Natural killer cell treated with Interleukin-12 subunit alpha and Interleukin-12 subunit beta and Interleukin-15 and Interleukin-18, amount 100 ng/mL, for 72 hours (primary cell): Measurements from ENCODE around the gene UGT2B7. TPM values are rescaled to one million over a fixed set of nuclear protein-coding genes. Genes with fewer than 3 reads are reported as not detected.
"Not testable (repeated sequence)": the region's sequence is repeated elsewhere in the genome, so short reads cannot be mapped to it uniquely, and the experiment has no call there.

Experiments
- ATAC-seq, 2 donors: fragments of 150-1000 bp; cut with Tn5 transposase in 1 of 2; sonication (Bioruptor Pico), chemical (Tn5 transposase) in 1 of 2; 2 replicates each; pipeline ENCODE4 v1.10.0; 2021
- DNase-seq: peaks from one replicate; pipeline ENCODE4 v3.0.0; 2022; ENCODE audit warnings: low spot score
- H3K27ac Mint-ChIP-seq, 2 donors: 1 replicate in 1 of 2; 2 replicates in 1 of 2; pipeline ENCODE4 v1.8.0; 2022; ENCODE audit warnings: mixed read lengths in 2 of 2, mild to moderate bottlenecking in 1 of 2, moderate library complexity in 1 of 2
- H3K27me3 Mint-ChIP-seq, 2 donors: 1 replicate in 1 of 2; 2 replicates in 1 of 2; pipeline ENCODE4 v1.8.0; 2022; ENCODE audit warnings: mixed read lengths in 2 of 2
- H3K36me3 Mint-ChIP-seq: one replicate; pipeline ENCODE4 v1.8.0; 2022; ENCODE audit warnings: mixed read lengths
- H3K4me1 Mint-ChIP-seq, 2 donors: 1 replicate in 1 of 2; 2 replicates in 1 of 2; pipeline ENCODE4 v1.8.0; 2022; ENCODE audit warnings: low read depth in 2 of 2, mixed read lengths in 2 of 2, mild to moderate bottlenecking in 1 of 2
- H3K4me3 Mint-ChIP-seq: one replicate; pipeline ENCODE4 v1.8.0; 2022; ENCODE audit warnings: mixed read lengths
- H3K9me3 Mint-ChIP-seq: 2 replicates; pipeline ENCODE4 v1.8.0; 2022; ENCODE audit warnings: mixed read lengths
- total RNA-seq, 2 donors: library from RNA; stranded (reverse); gene quantifications; one replicate each; pipeline ENCODE4 v1.2.3, GENCODE V29; 2022

Gene UGT2B7
- total RNA-seq: not detected

GRCh38 chr4:69096111-69096656, at the start of gene UGT2B7:
Gene UGT2B7 (plus strand): TSS chr4:69096474. CDS start chr4:69096521, 47 bp downstream.
- Mint-ChIP-seq H3K27me3 (no peaks in the 10 kb centered on the region), H3K36me3 (no peaks in the 10 kb centered on the region), H3K27ac (no peak within 1 kb of the TSS), H3K9me3 (peaks cover 18% of the 10 kb centered on the region), H3K4me1 (no peaks in the 10 kb centered on the region), H3K4me3 (no peak within 1 kb of the TSS)
- DNase-seq (no peak), ATAC-seq (no peak)

- no peak for DNase-seq
- Mint-ChIP-seq H3K4me1 (no peaks in the 10 kb centered on the region), H3K27me3 (no peaks in the 10 kb centered on the region), H3K9me3 (peaks cover 10% of the 10 kb centered on the region), H3K4me3 (no peak overlapping the region), H3K36me3 (peaks cover 4% of the 10 kb centered on the region), H3K27ac (no peak overlapping the region)
- ATAC-seq: no peak
Observed at GRCh38 chr4:69049860-69050259, 46.4 kb upstream of the UGT2B7 start.

GRCh38 chr4:69050853-69051575, 45.3 kb upstream of the UGT2B7 start:
- not testable (repeated sequence) for H3K27ac Mint-ChIP-seq, H3K36me3 Mint-ChIP-seq, H3K9me3 Mint-ChIP-seq, DNase-seq, ATAC-seq, H3K27me3 Mint-ChIP-seq, H3K4me1 Mint-ChIP-seq, H3K4me3 Mint-ChIP-seq

GRCh38 chr4:69051576-69051943, 44.7 kb upstream of the UGT2B7 start:
- Mint-ChIP-seq H3K9me3 (peaks cover 5% of the 10 kb centered on the region), H3K36me3 (peaks cover under 1% of the 10 kb centered on the region), H3K4me1 (no peaks in the 10 kb centered on the region), H3K27me3 (no peaks in the 10 kb centered on the region), H3K4me3 (no peak overlapping the region), H3K27ac (no peak overlapping the region)
- DNase-seq (no peak), ATAC-seq (no peak)

- not testable (repeated sequence) for H3K9me3 Mint-ChIP-seq, ATAC-seq
Observed at GRCh38 chr4:69053309-69053885, 42.9 kb upstream of the UGT2B7 start.

GRCh38 chr4:69054033-69054432, 42.2 kb upstream of the UGT2B7 start:
- H3K4me3 Mint-ChIP-seq, H3K36me3 Mint-ChIP-seq, H3K27me3 Mint-ChIP-seq, H3K9me3 Mint-ChIP-seq, H3K4me1 Mint-ChIP-seq, H3K27ac Mint-ChIP-seq, ATAC-seq, DNase-seq: not testable (repeated sequence)

More at GRCh38 chr4:69053309-69053885, 42.9 kb upstream of the UGT2B7 start:
- H3K27ac Mint-ChIP-seq, H3K4me1 Mint-ChIP-seq, H3K4me3 Mint-ChIP-seq, DNase-seq, H3K27me3 Mint-ChIP-seq, H3K36me3 Mint-ChIP-seq: not testable (repeated sequence)

- DNase-seq (no peak), ATAC-seq (no peak)
- Mint-ChIP-seq H3K4me3 (no peak overlapping the region), H3K27me3 (no peaks in the 10 kb centered on the region), H3K9me3 (peaks cover 4% of the 10 kb centered on the region), H3K4me1 (no peaks in the 10 kb centered on the region), H3K36me3 (no peaks in the 10 kb centered on the region), H3K27ac (no peak overlapping the region)
Observed at GRCh38 chr4:69054578-69055200, 41.6 kb upstream of the UGT2B7 start.

- DNase-seq (no peak), ATAC-seq (no peak)
- Mint-ChIP-seq H3K27me3 (no peaks in the 10 kb centered on the region), H3K4me3 (no peak overlapping the region), H3K27ac (no peak overlapping the region), H3K4me1 (no peaks in the 10 kb centered on the region), H3K36me3 (no peaks in the 10 kb centered on the region), H3K9me3 (peaks cover 4% of the 10 kb centered on the region)
Observed at GRCh38 chr4:69056150-69056549, 40.1 kb upstream of the UGT2B7 start.

GRCh38 chr4:69056921-69057550, 39.2 kb upstream of the UGT2B7 start:
- H3K9me3 Mint-ChIP-seq: peaks cover 4% of the 10 kb centered on the region
- H3K27me3 Mint-ChIP-seq: no peaks in the 10 kb centered on the region
- DNase-seq: no peak

GRCh38 chr4:69057620-69058409, 38.5 kb upstream of the UGT2B7 start:
- ATAC-seq (no peak), DNase-seq (no peak)
- Mint-ChIP-seq H3K4me1 (no peaks in the 10 kb centered on the region), H3K36me3 (no peaks in the 10 kb centered on the region), H3K9me3 (peaks cover 4% of the 10 kb centered on the region), H3K4me3 (no peak overlapping the region), H3K27me3 (no peaks in the 10 kb centered on the region), H3K27ac (no peak overlapping the region)

More at GRCh38 chr4:69056921-69057550, 39.2 kb upstream of the UGT2B7 start:
- Mint-ChIP-seq H3K27ac (no peak overlapping the region), H3K36me3 (no peaks in the 10 kb centered on the region), H3K4me1 (no peaks in the 10 kb centered on the region), H3K4me3 (no peak overlapping the region)
- no peak for ATAC-seq

GRCh38 chr4:69058410-69059059, 37.7 kb upstream of the UGT2B7 start:
- peaks cover 4% of the 10 kb centered on the region for H3K9me3 Mint-ChIP-seq
- H3K4me3 Mint-ChIP-seq: no peak overlapping the region
- no peak for DNase-seq
- no peak overlapping the region for H3K27ac Mint-ChIP-seq
- H3K27me3 Mint-ChIP-seq: no peaks in the 10 kb centered on the region
- ATAC-seq: no peak
- no peaks in the 10 kb centered on the region for H3K36me3 Mint-ChIP-seq
- H3K4me1 Mint-ChIP-seq: no peaks in the 10 kb centered on the region

- H3K27ac Mint-ChIP-seq: no peak overlapping the region
- no peaks in the 10 kb centered on the region for H3K27me3 Mint-ChIP-seq
- no peaks in the 10 kb centered on the region for H3K4me1 Mint-ChIP-seq
- no peaks in the 10 kb centered on the region for H3K36me3 Mint-ChIP-seq
- DNase-seq (no peak), ATAC-seq (no peak)
- H3K9me3 Mint-ChIP-seq: peaks cover 8% of the 10 kb centered on the region
- no peak overlapping the region for H3K4me3 Mint-ChIP-seq
Observed at GRCh38 chr4:69060651-69061308, 35.5 kb upstream of the UGT2B7 start.
